HG02798 (cell line): ENCODE data around the gene AP3B1.

Experiments used
- ATAC-seq: cut with Tn5 transposase; IDR thresholded peaks from one replicate; pipeline ENCODE4 v1.9.1; 2021; ENCODE audit warnings: mild to moderate bottlenecking; ENCODE audit not compliant: unreplicated experiment, poor library complexity

Gene AP3B1

GRCh38 chr5:78009937-78010527, 284.5 kb downstream of the AP3B1 start:
- no peak for ATAC-seq

- no peak for ATAC-seq
Observed at GRCh38 chr5:78008356-78008967, 286.0 kb downstream of the AP3B1 start.

DNA sequence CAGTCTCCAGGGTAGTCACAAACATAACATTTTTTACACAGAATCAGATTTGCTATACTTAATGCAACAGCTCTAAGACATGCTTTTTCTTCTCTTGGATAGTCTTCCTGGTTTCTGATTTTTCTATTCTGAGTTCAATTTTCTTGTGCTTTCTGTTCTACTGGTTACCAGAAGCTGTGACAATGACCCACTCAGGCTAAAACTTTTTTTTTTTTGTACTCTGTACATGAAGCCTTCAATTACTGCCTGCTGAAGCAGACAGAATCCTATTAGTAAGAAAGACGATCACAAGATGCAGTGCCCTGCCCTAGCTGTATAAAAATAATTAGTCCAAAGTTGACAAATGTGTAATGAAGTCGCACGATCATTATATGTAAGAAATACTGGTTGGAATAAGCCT, 287.3 kb downstream of the AP3B1 start:
- ATAC-seq = no peak

- ATAC-seq = no peak
Observed at GRCh38 chr5:78006449-78006848, 288.0 kb downstream of the AP3B1 start.

- ATAC-seq = no peak
Observed at GRCh38 chr5:78005021-78005785, 289.3 kb downstream of the AP3B1 start.

- ATAC-seq = no peak
Observed at GRCh38 chr5:78004559-78004958, 289.9 kb downstream of the AP3B1 start.

GRCh38 chr5:78003919-78004318, 290.6 kb downstream of the AP3B1 start:
- no peak for ATAC-seq

- ATAC-seq = no peak
Observed at GRCh38 chr5:78003450-78003849, 291.0 kb downstream of the AP3B1 start.

- no peak for ATAC-seq
Observed at GRCh38 chr5:78002690-78003089, 291.8 kb downstream of the AP3B1 start.

GRCh38 chr5:78001197-78001596, 293.3 kb downstream of the AP3B1 start:
- ATAC-seq = no peak

GRCh38 chr5:78000191-78000590, 294.3 kb downstream of the AP3B1 start:
- ATAC-seq = no peak

DNA sequence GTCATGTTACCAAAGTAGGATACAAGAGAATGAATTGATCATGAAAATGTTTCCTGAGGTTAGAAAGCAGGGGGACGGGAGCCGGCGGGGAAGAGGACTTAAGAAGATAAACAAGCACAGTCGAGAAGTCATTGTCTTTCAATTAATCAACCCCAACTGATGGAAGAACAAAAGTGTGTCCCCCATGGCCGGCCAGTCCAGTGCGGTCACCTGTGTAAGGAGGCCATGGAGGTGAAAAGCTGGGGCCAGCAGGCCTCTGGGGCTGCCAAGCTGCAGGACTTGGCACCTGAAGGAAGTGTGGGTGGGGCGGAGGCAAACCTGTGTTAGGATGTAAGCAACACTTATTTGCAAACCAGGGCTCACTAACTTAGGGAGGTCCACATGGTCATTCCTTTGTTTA, 295.1 kb downstream of the AP3B1 start:
- no peak for ATAC-seq

GRCh38 chr5:77996943-77997342, 297.6 kb downstream of the AP3B1 start:
- ATAC-seq = no peak

DNA sequence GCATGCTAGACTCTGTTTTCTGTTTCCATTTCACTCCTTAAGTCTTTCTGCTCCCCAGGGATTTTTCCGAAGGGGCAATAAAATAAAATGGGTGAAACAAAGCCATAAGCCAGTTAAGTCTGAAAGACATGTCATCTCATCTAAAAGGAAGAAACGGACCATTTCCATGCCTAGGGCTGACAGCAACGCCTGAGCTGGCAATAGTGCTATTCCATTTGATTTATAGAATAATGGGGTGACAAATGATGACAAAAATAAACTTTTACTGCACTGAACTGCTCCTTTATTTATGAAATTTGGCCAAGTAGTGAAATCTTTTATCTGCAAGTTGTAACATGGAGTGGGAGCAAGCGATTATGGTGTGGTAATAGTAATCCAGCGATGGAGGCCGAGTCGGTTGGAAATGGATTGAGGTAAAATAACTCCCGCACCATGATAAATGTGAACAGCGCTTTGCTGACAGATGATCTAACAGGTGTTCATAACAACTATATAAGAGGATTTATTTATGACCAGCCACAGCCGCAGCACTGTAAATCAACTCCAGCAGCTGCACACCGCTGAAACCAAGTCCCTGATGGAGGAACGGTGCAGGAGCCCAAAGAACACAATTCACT, 298.6 kb downstream of the AP3B1 start:
- ATAC-seq = no peak

GRCh38 chr5:77994943-77995342, 299.6 kb downstream of the AP3B1 start:
- ATAC-seq = no peak

DNA sequence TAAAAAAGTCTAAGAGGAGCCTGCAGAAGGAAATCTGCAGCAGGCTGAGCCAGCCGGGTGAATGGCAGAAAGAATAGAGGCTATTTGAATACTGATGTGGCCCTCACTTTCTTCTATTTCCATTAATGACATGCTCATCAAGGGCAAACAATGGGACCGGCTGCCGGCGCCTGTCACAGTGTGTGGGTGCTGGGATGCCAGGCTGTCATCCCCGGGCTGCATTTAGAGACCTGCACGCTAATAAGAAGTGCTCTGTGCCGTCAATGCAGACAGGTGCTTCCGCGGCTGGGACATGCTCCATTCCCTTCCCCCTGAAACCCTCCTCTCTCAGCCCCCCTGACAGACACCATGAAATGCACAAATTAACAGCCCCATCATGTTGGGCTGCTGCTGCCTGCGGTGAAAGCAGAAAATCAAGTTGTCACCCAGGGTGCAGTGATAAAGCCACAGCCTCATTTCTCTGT, 300.6 kb downstream of the AP3B1 start:
- no peak for ATAC-seq

- ATAC-seq = no peak
Observed at GRCh38 chr5:77993141-77993854, 301.2 kb downstream of the AP3B1 start.

DNA sequence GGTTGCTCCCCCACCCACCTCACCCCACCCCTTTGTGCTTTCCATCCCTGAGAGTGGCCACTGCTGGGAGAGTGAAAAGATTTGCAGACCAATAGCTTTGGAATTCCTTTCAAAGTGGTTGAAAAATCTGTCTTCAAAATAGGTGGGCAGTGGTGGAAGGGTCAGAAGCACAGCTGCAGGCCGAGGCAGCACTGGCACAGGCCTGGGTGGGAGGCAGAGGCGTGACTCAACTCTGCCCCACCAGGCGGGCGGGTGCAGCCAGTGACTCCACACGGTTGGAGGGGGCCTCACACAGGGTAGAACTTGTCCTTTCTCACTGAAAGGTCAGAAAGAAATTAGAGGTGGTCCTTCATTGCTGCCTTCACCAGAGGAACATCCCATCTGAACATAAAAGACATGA, 303.4 kb downstream of the AP3B1 start:
- no peak for ATAC-seq

GRCh38 chr5:77990020-77990419, 304.5 kb downstream of the AP3B1 start:
- ATAC-seq = no peak

- no peak for ATAC-seq
Observed at GRCh38 chr5:77987988-77988387, 306.5 kb downstream of the AP3B1 start.

DNA sequence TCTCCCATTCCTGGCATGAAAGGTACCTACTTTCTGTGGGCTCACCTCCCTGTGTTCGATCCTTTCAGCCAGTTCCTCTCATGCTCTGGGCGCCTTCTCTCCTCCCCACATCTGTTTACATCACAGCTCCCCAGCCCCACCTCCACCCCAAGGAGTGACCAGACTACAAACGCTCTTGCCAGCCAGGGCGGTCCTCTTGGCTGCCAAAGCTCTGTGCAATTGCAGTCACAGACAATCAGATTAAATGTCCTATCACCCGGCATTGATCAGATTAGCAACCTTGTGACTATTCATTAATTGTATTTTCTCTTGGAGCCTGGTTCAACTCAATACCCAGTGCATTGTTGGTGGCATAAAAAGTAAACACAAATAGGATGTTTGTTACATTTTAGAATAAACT, 307.2 kb downstream of the AP3B1 start:
- ATAC-seq = no peak
